ENCODE data around the gene LEO1.

LEO1 gene

DNA sequence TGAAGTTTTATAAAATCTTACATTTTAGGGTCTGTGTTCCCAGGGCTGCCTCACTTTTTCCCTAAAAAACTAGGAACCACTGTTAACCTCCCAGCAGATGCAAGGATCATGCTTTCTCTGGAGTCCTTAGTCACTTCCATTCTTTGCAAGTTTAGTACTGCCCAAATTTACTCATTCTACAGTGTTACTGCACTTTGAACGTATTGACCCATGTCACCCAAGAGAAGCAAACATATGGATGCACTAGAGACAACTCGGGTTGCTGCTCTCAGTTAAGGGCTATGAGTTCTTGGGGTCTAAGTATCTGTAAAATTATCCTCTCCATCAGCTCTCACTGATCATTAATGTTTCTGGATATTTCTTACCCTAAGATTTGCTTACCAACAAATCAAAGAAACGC lies 59.0 kb downstream of the LEO1 start:
- H4K20me1 ChIP-seq (ENCODE audit: low read depth, low read length), result no peaks in the 10 kb centered on the region
- H3F3A ChIP-seq (ENCODE audit: insufficient read depth), result 0 out of 2 replicates have a peak, but pooled peaks cover 4% of the 10 kb centered on the region
- H3K4me3 ChIP-seq (ENCODE audit: insufficient read depth, low read length, poor library complexity, severe bottlenecking), result no peak overlapping the region
- no peak for TF ChIP-seq EZH2phosphoT487 (conservative IDR thresholded peaks at IDR 0.05; ENCODE audit: low read length)
- TF ChIP-seq, protein P1, sequence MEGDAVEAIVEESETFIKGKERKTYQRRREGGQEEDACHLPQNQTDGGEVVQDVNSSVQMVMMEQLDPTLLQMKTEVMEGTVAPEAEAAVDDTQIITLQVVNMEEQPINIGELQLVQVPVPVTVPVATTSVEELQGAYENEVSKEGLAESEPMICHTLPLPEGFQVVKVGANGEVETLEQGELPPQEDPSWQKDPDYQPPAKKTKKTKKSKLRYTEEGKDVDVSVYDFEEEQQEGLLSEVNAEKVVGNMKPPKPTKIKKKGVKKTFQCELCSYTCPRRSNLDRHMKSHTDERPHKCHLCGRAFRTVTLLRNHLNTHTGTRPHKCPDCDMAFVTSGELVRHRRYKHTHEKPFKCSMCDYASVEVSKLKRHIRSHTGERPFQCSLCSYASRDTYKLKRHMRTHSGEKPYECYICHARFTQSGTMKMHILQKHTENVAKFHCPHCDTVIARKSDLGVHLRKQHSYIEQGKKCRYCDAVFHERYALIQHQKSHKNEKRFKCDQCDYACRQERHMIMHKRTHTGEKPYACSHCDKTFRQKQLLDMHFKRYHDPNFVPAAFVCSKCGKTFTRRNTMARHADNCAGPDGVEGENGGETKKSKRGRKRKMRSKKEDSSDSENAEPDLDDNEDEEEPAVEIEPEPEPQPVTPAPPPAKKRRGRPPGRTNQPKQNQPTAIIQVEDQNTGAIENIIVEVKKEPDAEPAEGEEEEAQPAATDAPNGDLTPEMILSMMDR (IDR thresholded peaks at IDR 0.05; ENCODE audit: insufficient read depth, low read length, poor library complexity, severe bottlenecking), result no peak
- no peak overlapping the region for H3K27ac ChIP-seq (ENCODE audit: low read depth, low read length)
- H3K9me2 ChIP-seq (replicated peaks; ENCODE audit: insufficient read depth, low read length), result no peaks in the 10 kb centered on the region
- H3K4me2 ChIP-seq (ENCODE audit: low read depth, low read length, poor library complexity, severe bottlenecking), result no peak overlapping the region
- no peak overlapping the region for H3K9ac ChIP-seq (ENCODE audit: low read length)
- H3K27me3 ChIP-seq (ENCODE audit: low read length), result no peaks in the 10 kb centered on the region
- H3K36me3 ChIP-seq (ENCODE audit: low read length), result peaks cover 4% of the 10 kb centered on the region; the same call in 1 of the 2 replicates
- no peaks in the 10 kb centered on the region for H3K79me2 ChIP-seq (ENCODE audit: insufficient read depth, low read length)
- no peaks in the 10 kb centered on the region for H3K9me3 ChIP-seq (ENCODE audit: insufficient read depth, low read length)
- H2AFZ ChIP-seq (ENCODE audit: low read depth, low read length, severe bottlenecking), result no peak overlapping the region

DNA sequence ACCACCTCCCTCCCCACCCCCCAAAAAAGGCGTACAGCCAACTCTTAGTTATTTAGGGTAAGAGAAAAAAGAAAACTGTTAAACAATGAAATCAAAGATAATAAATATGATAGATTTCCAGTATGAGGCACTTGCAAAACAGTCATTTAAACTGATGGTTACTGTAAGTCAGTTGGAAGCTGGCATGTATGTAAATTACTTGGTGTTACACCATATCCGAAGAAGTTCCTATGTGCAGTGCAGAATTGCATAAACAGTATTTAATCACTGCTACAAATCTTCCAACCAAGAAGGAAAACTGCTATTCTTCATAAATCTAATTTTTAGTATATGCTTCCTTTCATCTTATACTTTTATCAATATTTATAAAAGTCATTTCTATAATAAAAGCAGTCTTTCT lies 62.0 kb downstream of the LEO1 start:
- TF ChIP-seq EZH2phosphoT487 (conservative IDR thresholded peaks at IDR 0.05; ENCODE audit: low read length), result no peak
- TF ChIP-seq, protein P1 (IDR thresholded peaks at IDR 0.05; ENCODE audit: insufficient read depth, low read length, poor library complexity, severe bottlenecking), result no peak
- Histone ChIP-seq H3K79me2 (ENCODE audit: insufficient read depth, low read length) (no peaks in the 10 kb centered on the region), H3K27ac (ENCODE audit: low read depth, low read length) (no peak overlapping the region)

DNA sequence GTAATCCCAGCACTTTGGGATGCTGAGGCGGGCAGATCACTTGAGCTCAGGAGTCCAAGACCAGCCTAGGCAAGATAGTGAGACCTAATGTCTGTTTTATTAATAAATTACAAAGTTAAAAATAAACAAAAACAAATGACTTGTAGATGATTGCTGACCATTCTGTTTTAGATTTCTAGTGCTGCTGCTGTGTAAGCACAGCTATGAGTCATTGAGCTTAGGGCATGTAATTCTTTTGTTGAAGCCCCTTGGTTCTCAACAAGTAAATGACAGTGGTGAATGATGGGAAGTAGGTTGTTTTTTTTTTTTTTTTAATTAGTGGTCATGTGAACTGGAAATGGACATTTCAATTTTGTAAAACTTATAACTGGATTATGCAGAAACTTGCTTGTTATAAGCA lies 63.3 kb downstream of the LEO1 start:
- Histone ChIP-seq H3K36me3 (ENCODE audit: low read length) (peaks cover 4% of the 10 kb centered on the region; the same call in 1 of the 2 replicates), H4K20me1 (ENCODE audit: low read depth, low read length) (no peaks in the 10 kb centered on the region), H3F3A (ENCODE audit: insufficient read depth) (no peaks in the 10 kb centered on the region), H3K9me3 (ENCODE audit: insufficient read depth, low read length) (no peaks in the 10 kb centered on the region), H3K4me2 (ENCODE audit: low read depth, low read length, poor library complexity, severe bottlenecking) (no peak overlapping the region), H2AFZ (ENCODE audit: low read depth, low read length, severe bottlenecking) (no peak overlapping the region), H3K9ac (ENCODE audit: low read length) (no peak overlapping the region), H3K27ac (ENCODE audit: low read depth, low read length) (no peak overlapping the region), H3K4me3 (ENCODE audit: insufficient read depth, low read length, poor library complexity, severe bottlenecking) (no peak overlapping the region), H3K79me2 (ENCODE audit: insufficient read depth, low read length) (no peaks in the 10 kb centered on the region), H3K9me2 (replicated peaks; ENCODE audit: insufficient read depth, low read length) (no peaks in the 10 kb centered on the region), H3K27me3 (ENCODE audit: low read length) (no peaks in the 10 kb centered on the region)
- TF ChIP-seq, protein P1 (IDR thresholded peaks at IDR 0.05; ENCODE audit: insufficient read depth, low read length, poor library complexity, severe bottlenecking), result no peak
- TF ChIP-seq EZH2phosphoT487 (conservative IDR thresholded peaks at IDR 0.05; ENCODE audit: low read length), result no peak

More for the DNA sequence above, 62.0 kb downstream of the LEO1 start:
- no peaks in the 10 kb centered on the region for H4K20me1 ChIP-seq (ENCODE audit: low read depth, low read length)
- peaks cover 4% of the 10 kb centered on the region; the same call in 1 of the 2 replicates for H3K36me3 ChIP-seq (ENCODE audit: low read length)
- no peak overlapping the region for H3K4me3 ChIP-seq (ENCODE audit: insufficient read depth, low read length, poor library complexity, severe bottlenecking)
- no peaks in the 10 kb centered on the region for H3K9me2 ChIP-seq (replicated peaks; ENCODE audit: insufficient read depth, low read length)
- H3K9me3 ChIP-seq (ENCODE audit: insufficient read depth, low read length), result no peaks in the 10 kb centered on the region
- no peak overlapping the region for H3K9ac ChIP-seq (ENCODE audit: low read length)
- H3K4me2 ChIP-seq (ENCODE audit: low read depth, low read length, poor library complexity, severe bottlenecking), result no peak overlapping the region
- H3K27me3 ChIP-seq (ENCODE audit: low read length), result no peaks in the 10 kb centered on the region
- no peak overlapping the region for H2AFZ ChIP-seq (ENCODE audit: low read depth, low read length, severe bottlenecking)
- H3F3A ChIP-seq (ENCODE audit: insufficient read depth), result no peaks in the 10 kb centered on the region

All from SU-DHL-6 (cell line).